Measurements from ENCODE around the gene PSAP.

- TF ChIP-seq POLR2A (IDR thresholded peaks at IDR 0.05) (no peak), CTCF (IDR thresholded peaks at IDR 0.05) (no peak)
These were observed 40.9 kb downstream of the PSAP start for GRCh38 chr10:71810048-71810750.

Data from esophagus squamous epithelium (tissue), 4 donors.